Posterior cingulate gyrus (tissue), 11 donors: ENCODE measurements around the gene PCSK4.

Source experiments
- DNase-seq, 10 donors: peaks; one replicate each; pipeline versions ENCODE4 v3.0.0 to v3.0.0-alpha.2; 2020 to 2021; ENCODE audit warnings: mixed read lengths in 3 of 10
- intact Hi-C: fragments of 100-400 bp; cut with DNase I; formaldehyde crosslinking; loops from one replicate; pipeline ENCODE4 v1.15.1; 2023

Gene PCSK4

GRCh38 chr19:1472231-1473084 lies 17.7 kb downstream of the PCSK4 start:
- intact Hi-C loops = no loop called here
- DNase-seq = peak in 2 of 10 donors; percentile 52 to 89

GRCh38 chr19:1471515-1472160 lies 18.5 kb downstream of the PCSK4 start:
- intact Hi-C loops = no loop called here
- peak in 4 of 10 donors; percentile 37 to 91 (median 54) for DNase-seq

- peak in 2 of 10 donors; percentile 19 to 85 for DNase-seq
- intact Hi-C loops = no loop called here
Observed at GRCh38 chr19:1471010-1471514, 19.1 kb downstream of the PCSK4 start.

GRCh38 chr19:1470305-1471009 lies 19.7 kb downstream of the PCSK4 start:
- intact Hi-C loops = no loop called here
- DNase-seq = peak in 5 of 10 donors; percentile 38 to 92 (median 48)

GRCh38 chr19:1470055-1470304 lies 20.2 kb downstream of the PCSK4 start:
- peak in 1 of 10 donors; percentile 5 for DNase-seq
- intact Hi-C loops = no loop called here

GRCh38 chr19:1469255-1470054 lies 20.7 kb downstream of the PCSK4 start:
- intact Hi-C loops = no loop called here
- DNase-seq = peak in 1 of 10 donors; percentile 82

GRCh38 chr19:1468821-1469254 lies 21.3 kb downstream of the PCSK4 start:
- intact Hi-C loops = no loop called here
- no peak for DNase-seq

GRCh38 chr19:1468274-1468820 lies 21.8 kb downstream of the PCSK4 start:
- peak in 1 of 10 donors; percentile 84 for DNase-seq
- intact Hi-C loops = no loop called here

GRCh38 chr19:1467490-1468273 lies 22.5 kb downstream of the PCSK4 start:
- intact Hi-C loops = no loop called here
- peak in 2 of 10 donors; percentile 6 to 87 for DNase-seq

- intact Hi-C loops = no loop called here
- DNase-seq = peak in 1 of 10 donors; percentile 5
Observed at GRCh38 chr19:1467215-1467489, 23.0 kb downstream of the PCSK4 start.

GRCh38 chr19:1466461-1467214 lies 23.5 kb downstream of the PCSK4 start:
- intact Hi-C loops = no loop called here
- DNase-seq = peak in 2 of 10 donors; percentile 8 to 84

GRCh38 chr19:1466018-1466460 lies 24.1 kb downstream of the PCSK4 start:
- intact Hi-C loops = no loop called here
- peak in 2 of 10 donors; percentile 12 to 85 for DNase-seq

GRCh38 chr19:1465191-1466016 lies 24.7 kb downstream of the PCSK4 start:
- intact Hi-C loops = no loop called here
- peak in 2 of 10 donors; percentile 22 to 91 for DNase-seq

GRCh38 chr19:1461862-1462261 lies 28.3 kb downstream of the PCSK4 start:
- no peak for DNase-seq
- intact Hi-C loops = no loop called here

GRCh38 chr19:1460033-1460995 lies 29.8 kb downstream of the PCSK4 start:
- intact Hi-C loops = no loop called here
- peak in 1 of 10 donors; percentile 81 for DNase-seq

GRCh38 chr19:1459479-1459878 lies 30.7 kb downstream of the PCSK4 start:
- intact Hi-C loops = no loop called here
- no peak for DNase-seq

- no peak for DNase-seq
- intact Hi-C loops = no loop called here
Observed at GRCh38 chr19:1457892-1458291, 32.3 kb downstream of the PCSK4 start.
